Measurements from ENCODE around the gene IL26. TPM values are rescaled to one million over a fixed set of nuclear protein-coding genes. Genes with fewer than 3 reads are reported as not detected.

IL26 gene
- total RNA-seq, 1 experiment from 2014 or later: not detected

GRCh38 chr12:68180792-68181744, 44.5 kb downstream of the IL26 start:
- no peaks in the 10 kb centered on the region for H3F3A ChIP-seq (ENCODE audit: low read length, unreplicated experiment)
- DNase-seq (no peak), ATAC-seq (no peak)
- no peaks in the 10 kb centered on the region for H3K36me3 ChIP-seq (ENCODE audit: low read depth, low read length)
- no peaks in the 10 kb centered on the region for H3K79me2 ChIP-seq (ENCODE audit: low read length)
- no peak overlapping the region for H3K4me3 ChIP-seq (ENCODE audit: low read length)
- no peak overlapping the region for H3K9ac ChIP-seq (ENCODE audit: low read length)
- peaks cover 27% of the 10 kb centered on the region for H3K27me3 ChIP-seq (ENCODE audit: low read length)
- H3K27ac ChIP-seq (ENCODE audit: low read length): no peak overlapping the region
- BruUV-seq (replicated peaks): no TSS peak
- H4K20me1 ChIP-seq (ENCODE audit: low read length): no peaks in the 10 kb centered on the region
- no peaks in the 10 kb centered on the region for H3K4me1 ChIP-seq (ENCODE audit: insufficient read depth, low read length)
- TF ChIP-seq CTCF (conservative IDR thresholded peaks at IDR 0.05; ENCODE audit: low read depth, low read length) (no peak), EZH2phosphoT487 (IDR thresholded peaks at IDR 0.05; ENCODE audit: borderline replicate concordance, low read length) (no peak), EZH2 (IDR thresholded peaks at IDR 0.05; ENCODE audit: low read length, unreplicated experiment) (no peak)
- CTCF ChIA-PET: no interaction called here
- no peaks in the 10 kb centered on the region for H3K9me2 ChIP-seq (replicated peaks; ENCODE audit: low read length)
- POLR2A ChIA-PET (ENCODE audit: unreplicated experiment): interaction anchor here (0.6 kb wide), 1 partner anchor 405 kb away, joined by 5 read pairs; no protein-coding TSS in a partner anchor
- no peak overlapping the region for H3K4me2 ChIP-seq (ENCODE audit: low read length)
- intact Hi-C loops (cut with micrococcal nuclease): no loop called here
- no peaks in the 10 kb centered on the region for H3K9me3 ChIP-seq (ENCODE audit: low read length)
- no peak overlapping the region for H2AFZ ChIP-seq (ENCODE audit: low read length)

GRCh38 chr12:68178774-68179439, 46.7 kb downstream of the IL26 start:
- ChIA-PET CTCF (no interaction called here), POLR2A (ENCODE audit: unreplicated experiment) (no interaction called here)
- Histone ChIP-seq H3K4me2 (ENCODE audit: low read length) (no peak overlapping the region), H3K27ac (ENCODE audit: low read length) (no peak overlapping the region), H3K79me2 (ENCODE audit: low read length) (no peaks in the 10 kb centered on the region), H3K4me1 (ENCODE audit: insufficient read depth, low read length) (no peaks in the 10 kb centered on the region), H4K20me1 (ENCODE audit: low read length) (no peaks in the 10 kb centered on the region), H3K27me3 (ENCODE audit: low read length) (peaks cover 21% of the 10 kb centered on the region), H3F3A (ENCODE audit: low read length, unreplicated experiment) (no peaks in the 10 kb centered on the region), H3K9ac (ENCODE audit: low read length) (no peak overlapping the region), H3K36me3 (ENCODE audit: low read depth, low read length) (no peaks in the 10 kb centered on the region), H2AFZ (ENCODE audit: low read length) (no peak overlapping the region), H3K9me2 (replicated peaks; ENCODE audit: low read length) (no peaks in the 10 kb centered on the region), H3K4me3 (ENCODE audit: low read length) (no peak overlapping the region), H3K9me3 (ENCODE audit: low read length) (no peaks in the 10 kb centered on the region)
- ATAC-seq (no peak), DNase-seq (no peak)
- TF ChIP-seq EZH2phosphoT487 (IDR thresholded peaks at IDR 0.05; ENCODE audit: borderline replicate concordance, low read length): no peak
- TF ChIP-seq EZH2 (IDR thresholded peaks at IDR 0.05; ENCODE audit: low read length, unreplicated experiment): no peak
- no peak for TF ChIP-seq CTCF (conservative IDR thresholded peaks at IDR 0.05; ENCODE audit: low read depth, low read length)
- intact Hi-C loops (cut with micrococcal nuclease): no loop called here
- no TSS peak for BruUV-seq (replicated peaks)
